GM19467 (cell line): Measurements from ENCODE around the gene ASB6.
"Not testable (repeated sequence)": the region's sequence is repeated elsewhere in the genome, so short reads cannot be mapped to it uniquely, and the experiment has no call there.

Source experiments
- ATAC-seq: cut with Tn5 transposase; IDR thresholded peaks from one replicate; pipeline ENCODE4 v1.9.1; 2021; ENCODE audit warnings: mild to moderate bottlenecking, moderate library complexity; ENCODE audit not compliant: unreplicated experiment

The ASB6 gene

DNA sequence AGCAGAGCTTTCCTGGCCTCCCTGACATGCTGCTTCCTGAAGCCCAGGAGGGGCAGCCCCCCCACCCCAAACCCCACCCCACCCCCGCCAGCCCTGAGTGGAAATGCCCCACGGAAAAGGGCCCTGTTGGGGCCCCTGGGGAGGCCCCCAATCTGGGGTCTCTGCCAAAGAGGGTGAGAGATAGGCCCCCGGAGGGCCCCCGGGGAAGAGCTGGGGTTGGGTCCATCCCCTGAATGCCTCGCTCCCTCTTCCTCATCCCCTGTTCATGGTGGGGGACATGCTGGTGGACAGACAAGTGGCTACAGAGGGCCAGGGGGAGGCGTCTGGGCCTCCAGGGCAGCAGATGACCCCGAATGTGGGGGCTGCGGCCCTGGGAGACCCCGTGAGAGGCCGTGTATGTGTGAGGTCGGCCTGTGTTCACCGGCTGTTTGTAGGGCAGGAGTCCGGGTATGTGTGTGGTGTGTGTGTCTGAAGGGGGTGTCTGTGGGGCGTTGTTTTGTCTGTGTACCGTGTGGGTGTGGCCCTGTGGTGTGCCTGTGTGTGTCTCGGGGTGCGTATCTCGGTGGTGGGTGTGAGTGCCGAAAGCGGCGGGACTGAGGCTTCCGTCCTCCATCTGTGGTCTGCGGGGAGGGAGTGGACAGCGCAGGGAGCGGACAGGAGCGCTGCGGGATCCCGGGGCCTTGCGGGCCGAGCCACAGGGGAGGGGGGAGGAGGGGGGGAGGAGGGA, 32.3 kb downstream of the ASB6 start:
- ATAC-seq: no peak

DNA sequence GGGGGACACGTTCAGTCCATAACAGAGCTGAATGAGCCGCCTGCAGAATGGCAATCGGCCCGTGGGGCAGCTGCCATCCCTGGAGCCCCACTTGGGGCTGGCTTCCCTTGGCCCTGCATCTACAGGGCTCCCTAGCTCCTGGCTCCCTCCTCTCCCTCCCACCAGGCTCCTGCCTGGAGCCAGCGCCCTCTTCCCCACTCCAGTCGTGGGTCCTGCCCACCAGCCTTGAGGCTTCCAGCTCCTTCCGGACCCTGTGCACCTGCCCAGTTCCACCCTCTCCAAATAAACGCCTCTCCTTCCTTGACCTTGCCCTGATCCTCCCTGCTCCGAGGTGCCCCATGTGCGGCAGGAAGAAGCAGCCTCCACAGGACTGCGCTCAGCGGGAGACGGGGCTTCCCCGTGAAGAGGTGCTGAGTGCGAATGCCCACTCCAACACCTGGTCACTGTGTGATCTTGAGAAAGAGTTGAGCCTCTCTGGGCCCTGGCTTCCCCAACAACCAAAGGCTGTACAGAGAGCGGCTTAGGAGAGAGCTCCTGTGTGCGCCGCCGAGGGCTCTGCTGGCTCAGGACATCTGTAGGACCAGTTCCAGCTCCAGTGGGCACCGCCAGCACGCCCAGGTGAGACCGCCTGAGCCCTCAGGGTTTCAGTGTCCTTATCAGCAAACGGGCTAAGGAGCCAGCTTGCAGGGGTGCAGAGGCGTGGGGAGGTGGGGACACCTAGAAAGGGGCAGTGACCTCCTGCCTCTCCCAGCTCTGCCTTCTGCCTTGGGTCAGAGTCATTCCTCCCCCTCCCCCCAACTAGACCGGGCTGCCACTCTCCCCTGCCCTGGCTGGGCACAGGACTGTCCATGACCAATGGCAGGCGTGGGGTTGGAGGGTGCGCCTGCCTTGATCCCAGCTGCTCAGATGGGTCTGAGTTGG, 33.1 kb downstream of the ASB6 start:
- no peak for ATAC-seq

DNA sequence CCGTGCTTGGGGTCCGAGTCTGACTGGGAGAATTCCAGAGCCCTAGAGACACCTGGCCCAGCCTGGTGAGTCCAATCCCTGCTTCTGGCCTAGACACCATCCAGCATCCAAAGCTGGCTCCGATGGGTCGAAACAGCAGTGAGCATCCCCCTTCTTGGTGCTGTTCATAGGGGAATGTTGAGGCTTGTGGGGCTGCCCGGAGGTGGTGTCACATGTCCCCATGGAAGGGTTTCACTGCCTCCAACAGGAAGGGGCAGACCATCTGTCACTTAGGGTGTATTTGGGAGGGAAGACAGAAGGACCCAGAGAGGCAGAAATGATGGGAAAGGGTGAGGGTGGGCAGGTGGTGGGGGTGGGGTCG, 34.9 kb downstream of the ASB6 start:
- no peak for ATAC-seq

DNA sequence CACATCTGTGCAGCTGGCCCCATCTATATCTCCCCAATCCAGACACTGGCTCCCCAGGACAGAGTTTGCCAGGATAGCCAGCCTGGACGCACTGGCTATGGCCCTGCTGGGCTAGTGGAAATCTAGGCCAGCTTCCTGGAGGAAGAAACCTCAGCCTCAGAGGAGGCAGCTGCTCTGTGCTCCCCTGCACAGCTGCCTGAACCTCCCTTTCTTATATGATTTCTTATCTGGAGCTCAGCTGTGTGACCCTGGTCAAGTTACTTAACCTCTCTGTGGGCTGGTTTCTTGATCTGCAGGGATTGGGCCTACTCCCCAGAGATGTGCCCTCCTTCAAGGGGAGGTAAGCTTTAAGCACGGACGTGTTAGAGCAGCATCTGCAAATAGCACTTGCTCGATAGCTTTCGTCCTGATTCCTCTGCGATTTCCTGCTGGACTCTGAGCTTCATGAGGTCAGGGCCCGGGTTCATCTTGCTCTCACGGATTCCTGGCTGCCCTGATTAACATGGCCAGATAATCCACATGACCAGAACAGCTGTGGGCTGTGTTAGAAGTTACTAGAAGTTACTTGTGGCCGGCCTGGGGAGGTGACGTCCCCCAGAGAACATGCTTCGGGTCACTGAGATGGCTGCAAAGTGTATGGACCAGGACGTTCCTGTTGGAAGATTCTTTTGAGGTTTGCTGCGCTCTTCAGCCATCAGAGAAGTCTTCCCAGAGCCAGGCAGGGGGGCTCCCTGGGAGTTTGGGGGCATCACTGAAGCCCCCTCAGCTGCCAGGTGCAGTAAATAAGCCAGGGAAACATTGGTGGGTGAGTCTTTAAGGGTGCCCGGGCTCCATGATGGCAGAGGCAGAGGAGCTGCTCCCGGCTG, 35.6 kb downstream of the ASB6 start:
- no peak for ATAC-seq

DNA sequence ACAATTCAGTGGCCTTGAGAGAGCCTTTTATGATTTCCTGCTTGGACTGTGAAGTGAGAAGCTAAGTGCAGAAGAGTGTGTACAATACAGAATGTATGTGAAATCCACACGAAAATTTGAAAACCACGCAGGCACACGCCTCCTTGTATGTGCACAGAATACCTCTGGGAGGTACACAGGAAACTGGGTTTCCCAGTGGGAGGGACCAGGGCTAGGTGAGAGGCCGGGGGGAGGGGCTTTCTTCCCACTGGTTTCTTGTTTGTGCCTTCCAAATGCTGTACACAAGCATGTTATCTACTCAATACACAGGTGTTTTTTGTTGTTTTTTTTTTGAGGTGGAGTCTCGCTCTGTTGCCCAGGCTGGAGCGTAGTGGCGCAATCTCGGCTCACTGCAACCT, 37.2 kb downstream of the ASB6 start:
- no peak for ATAC-seq

DNA sequence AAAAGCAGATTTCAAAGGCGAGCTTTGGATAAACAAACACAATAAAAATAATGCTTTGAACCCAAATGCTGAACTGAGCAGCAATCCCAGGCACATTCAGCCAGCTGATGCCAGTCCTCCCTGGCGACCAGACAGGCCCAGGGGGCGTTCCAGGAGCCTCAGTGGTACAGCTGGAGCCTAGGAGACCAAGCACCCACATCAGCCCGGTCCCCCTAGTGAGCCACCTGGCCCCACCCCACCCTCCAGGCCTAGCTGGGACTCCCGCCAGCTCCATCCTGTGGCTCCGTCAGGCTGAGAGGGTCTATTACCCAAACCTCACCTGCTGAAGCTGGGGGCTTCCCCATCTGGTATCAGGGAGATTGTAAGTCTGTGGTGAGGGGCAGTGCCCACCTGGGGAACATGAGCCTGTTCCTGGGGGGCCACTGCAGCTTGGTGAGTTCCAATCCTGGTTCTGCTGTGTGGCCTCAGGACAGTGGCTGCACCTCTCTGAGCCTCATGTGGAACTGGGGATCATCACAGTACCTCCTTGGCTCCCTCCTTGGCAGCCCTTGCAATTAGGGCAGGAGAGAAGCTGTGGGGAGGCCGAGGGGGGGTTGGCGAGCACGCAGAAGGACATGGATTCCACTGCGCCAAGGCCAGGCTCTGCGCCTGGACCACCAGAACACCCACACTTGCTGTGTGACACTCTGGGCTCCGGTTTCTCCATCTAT, 37.7 kb downstream of the ASB6 start:
- ATAC-seq: no peak

DNA sequence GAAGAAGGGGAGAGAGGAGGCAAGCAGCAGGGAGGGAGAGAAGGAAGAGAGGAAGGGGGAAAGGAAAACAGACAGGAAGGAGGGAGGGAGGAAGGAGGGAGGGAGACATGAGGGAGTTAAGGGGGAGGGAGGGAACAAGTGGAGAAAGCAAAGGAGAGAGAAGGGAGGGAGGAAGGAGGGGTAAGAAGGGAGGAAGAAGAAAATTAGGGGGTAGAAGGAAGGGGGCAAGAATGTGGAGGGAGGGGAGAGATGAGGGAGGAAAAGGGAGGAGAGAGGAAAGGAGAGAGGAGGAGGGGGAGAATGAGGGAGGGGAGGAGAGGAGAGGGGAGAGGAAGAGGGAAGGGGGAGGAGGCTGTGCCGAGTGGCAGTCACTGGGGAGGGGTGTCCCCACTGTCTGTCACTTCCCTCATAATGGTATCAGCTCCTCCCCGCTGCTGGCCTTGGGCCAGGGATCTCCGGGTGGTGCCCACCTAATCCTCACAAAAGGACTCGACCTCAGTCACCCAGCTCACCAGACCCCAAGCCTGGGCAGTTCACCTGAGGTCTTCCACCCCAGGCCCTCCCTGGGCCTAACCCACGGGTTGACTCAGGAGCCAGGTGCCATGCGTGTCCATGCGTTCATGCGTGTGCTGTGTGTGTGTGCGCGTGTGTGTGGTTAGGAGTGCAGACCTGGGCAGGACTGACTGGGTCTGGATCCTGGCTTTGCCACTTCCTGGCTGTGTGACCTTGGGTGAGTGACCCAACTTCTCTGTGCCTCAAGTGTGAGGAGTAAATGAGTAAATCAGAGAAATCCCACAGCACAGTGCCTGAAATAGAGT, 39.1 kb downstream of the ASB6 start:
- ATAC-seq: no peak

DNA sequence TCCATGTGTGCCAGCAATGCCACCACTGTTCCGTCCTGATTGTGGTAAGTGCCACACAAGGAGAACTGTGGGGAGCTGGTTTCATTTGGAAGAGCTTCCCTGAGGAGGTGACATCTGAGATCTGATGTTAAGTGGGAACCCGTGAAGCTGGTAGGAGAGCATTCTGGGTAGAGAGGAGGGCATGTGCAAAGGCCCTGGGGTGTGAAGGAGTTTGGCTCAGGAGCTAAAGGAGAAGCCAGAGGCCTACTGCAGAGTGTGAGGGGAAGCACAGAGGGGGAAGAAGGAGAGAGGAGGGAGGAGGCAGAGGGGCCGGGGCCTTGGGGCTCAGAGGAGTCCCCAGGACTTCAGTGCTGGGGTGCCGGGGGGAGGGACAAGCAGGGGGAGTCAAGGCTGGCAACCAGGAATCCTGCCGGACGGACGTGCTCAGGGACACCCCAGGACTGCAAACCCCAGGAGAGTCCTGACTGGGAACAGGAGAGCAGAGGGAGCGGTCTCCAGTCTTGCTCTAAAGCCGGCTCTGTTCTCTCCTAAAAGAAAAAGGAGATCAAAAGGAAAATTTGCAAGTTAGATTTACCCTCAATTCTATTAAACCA, 40.8 kb downstream of the ASB6 start:
- no peak for ATAC-seq

DNA sequence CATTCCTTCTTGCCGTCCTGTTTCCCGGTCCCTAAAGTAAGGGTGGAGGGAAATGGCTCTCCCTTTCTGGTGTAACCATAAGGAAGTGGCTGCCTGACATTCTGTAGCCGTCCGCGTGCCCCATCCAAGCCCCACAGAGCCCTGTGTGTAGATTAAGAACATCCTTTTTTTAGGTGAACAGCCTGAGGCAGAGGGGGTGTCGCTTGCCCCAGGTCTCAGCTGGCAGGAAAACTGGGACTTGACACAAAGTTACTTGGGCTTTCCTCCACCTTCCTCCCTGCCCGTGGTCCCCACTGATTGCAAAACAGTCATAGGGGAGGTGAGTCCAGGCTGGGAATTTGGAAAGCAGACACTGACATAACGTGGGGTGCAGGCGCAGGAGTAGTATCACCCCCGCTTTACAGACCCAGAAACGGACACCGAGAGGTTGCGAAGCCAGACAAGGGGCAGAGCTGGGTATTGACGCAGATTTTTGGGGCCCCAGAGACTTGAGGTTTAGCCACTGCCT, 43.8 kb downstream of the ASB6 start:
- no peak for ATAC-seq

DNA sequence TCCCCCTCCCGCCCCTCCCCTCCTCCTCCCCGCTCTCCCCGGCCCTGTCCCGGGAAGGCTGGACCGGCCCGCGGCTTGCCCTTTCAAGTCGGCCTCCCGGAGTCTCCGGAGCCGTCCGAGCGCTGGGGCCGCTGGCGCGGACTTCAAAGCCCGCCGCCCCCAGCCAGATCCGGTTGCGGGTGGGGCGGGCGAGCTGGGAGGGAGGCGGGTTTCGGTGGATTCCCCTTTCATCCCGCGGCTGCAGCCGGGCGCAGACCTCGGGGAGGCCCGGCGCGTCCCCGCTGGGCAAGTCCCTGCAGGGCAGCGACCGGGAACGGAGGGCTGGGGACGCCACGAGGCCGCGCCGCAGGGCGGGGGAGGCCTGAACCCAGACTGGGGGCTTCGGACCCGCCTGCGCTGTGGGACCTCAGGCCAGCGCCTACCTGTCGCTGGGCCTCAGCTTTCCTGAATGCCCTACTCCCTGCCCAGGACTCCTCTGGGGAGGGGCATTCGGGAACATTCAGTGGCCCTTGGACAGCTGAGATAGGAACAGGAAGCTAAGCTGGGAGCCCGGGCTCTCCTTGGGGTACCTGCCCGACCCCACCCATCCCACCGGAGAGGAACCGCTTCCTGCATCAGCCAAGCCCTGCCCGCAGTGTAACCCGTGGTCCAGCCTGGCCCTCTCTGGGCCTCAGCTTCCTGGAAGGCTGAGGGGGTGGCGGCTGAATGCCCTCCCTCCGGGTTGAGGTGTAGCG, 44.4 kb downstream of the ASB6 start:
- no peak for ATAC-seq

DNA sequence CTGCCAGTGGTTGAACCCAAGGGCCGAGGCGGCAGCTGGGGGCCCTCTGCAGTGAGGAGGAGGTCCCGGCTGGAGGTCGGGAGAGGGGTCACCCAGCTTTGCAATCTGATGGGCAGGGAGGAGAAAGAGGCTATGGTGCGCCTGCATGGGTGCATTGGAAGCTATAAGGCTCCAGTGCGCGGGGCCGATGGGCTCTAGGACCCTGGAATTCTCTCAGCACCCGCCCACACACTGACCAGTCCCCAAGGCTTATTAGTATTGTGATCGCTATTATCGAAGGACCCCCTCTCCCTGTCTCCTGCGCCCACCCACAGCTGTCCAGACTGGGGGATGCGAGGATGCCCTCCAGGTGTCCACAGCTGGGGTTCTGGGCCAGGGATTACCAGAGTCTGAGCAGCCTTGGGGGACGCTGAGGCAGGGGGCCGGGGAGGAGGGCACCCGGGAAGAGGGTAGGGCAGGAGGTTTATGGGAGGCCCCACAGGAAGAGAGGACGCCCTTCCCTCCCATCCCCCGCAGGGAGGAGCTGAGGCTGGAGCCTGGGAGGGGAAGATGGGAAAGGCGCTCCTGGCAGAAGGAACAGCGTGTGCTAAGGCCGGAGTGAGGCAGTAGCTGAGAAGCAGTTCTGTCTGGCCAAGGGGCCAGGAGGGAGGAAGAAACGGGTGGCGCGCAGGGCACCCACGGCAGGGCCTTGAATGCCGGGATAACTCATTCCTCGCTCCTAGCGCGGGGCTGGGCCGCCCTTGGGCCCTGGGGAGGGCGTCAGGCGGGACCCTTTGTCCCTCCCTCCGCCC, 45.2 kb downstream of the ASB6 start:
- ATAC-seq: no peak

DNA sequence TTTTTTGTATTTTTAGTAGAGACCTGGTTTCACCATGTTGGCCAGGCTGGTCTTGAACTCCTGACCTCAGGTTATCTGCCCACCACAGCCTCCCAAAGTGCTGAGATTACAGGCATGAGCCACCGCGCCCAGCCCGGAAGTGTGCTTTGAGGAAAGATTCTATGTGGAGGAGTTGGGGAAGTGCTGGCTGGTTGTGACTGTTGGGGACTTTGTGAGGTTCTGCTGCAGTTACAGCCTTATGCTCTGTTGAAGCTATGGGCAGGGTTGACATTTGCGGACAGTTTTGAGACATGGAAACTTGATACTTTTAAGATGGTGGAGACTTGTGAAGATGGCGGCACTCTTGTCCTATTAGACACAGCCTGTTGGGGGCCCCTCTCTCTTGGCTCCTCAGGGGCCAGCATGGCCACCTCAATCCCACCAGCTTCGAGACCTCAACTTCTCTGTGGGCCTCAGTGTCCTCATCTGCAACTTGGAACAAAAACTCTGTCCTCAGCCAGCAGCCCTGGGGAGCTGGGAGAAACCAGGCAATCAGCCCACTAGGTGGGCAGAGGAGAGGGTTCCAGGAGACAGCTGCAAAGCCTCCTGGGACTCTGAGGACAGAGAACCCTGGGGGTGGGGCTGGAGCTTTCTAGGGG, 45.9 kb downstream of the ASB6 start:
- ATAC-seq: no peak

DNA sequence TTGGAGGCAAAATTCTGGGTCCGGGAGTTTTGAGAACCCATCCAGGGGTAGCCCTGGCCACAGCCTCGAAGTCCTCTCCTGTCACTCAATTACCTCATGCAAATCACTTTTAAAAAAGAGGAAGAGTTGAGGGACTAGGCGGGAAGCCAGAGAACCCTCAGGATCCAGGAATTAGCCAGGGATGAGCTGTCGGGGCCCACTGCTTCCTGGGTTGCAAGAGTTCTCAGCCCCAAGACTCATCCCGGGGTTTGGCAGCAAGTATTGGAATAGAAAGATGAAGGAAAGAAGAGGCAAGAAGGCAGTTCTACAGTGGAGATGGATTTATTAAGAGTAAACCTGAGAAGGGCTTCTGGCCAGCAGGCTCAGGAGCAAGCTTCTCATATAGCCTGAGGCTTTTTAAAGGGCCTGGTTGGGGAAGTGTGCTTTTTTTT, 46.6 kb downstream of the ASB6 start:
- no peak for ATAC-seq

DNA sequence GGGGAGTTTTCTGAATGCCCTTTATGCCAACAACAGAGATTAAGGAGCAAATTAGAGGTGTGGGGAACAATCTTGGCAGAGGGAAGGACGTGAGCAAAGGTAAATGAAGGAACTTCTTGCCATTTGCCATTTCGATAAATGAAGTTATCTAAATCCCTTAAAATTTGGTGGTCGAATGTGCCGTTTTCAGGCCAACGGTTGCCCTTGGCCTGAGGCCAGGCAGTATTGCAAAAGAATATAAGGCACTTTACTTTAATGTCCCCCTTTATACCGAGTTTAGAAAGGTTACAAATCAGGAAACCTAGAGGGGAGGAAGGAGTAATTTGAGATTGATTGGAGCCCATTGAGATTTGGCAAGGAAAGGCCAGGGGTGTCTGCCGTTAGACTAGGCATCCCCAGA, 47.3 kb downstream of the ASB6 start:
- no peak for ATAC-seq

DNA sequence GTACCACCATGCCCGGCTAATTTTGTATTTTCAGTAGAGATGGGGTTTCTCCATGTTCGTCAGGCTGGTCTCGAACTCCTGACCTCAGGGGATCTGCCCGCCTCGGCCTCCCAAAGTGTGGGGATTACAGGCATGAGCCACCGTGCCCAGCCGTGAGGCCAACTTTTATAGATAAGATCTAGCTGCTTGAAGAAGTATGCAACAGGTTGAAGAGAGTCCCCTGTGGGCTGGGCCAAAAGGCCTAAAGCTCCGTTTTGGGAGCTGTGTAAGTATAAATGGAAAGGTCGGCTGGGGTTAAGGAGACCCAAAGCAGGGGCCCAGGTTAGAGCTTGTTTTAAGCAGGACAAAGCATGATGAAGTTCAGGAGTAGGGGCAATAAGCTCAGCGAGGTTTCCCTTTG, 49.2 kb downstream of the ASB6 start:
- not testable (repeated sequence) for ATAC-seq

DNA sequence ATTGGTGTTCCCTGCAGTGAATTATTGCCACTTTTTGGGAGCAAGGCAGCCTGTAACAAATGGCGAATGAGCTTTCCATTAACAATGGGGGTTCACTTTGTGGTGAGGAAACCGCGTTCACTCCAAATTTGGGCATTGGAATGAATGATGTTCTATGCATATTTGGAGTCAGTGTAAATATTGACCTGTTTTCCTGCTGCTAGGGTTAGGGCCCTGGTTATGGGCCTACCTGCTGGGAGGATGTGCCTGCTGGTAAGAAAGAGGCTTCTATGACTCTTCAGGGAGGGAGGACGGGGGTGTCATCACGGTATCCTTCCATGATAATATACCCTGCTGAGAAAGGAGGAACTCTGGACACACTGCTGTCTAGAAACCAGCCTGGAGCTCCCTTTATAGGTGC, 50.0 kb downstream of the ASB6 start:
- no peak for ATAC-seq

DNA sequence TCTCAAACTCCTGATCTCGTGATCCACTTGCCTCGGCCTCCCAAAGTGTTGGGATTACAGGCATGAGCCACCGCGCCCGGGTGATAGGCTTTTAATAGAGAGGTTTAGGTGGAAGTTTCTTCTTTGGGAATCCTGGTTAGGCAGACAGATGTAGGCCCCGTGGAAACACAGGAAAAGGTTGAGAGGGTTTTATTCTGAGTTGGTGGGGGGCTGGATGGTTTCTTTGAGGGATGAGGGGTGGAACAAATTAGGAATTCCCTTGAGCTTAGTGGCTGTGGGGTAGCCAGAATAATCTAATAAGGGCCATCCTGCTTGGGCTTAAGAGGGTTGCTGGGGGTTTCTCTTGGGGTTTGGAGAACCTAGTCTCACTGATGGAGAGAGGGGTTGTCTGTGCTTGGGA, 51.5 kb downstream of the ASB6 start:
- no peak for ATAC-seq
